ENCODE data around the gene PRKN. TPM values are rescaled to one million over a fixed set of nuclear protein-coding genes. Genes with fewer than 3 reads are reported as not detected.

Gene PRKN
- total and polyA plus RNA-seq, 9 of the 15 experiments (the other 6 are each of a cell fraction or from before 2014, with no cell fraction given) = 0.03 to 0.96 (median 0.15) TPM; not detected in 2

- H3K9me3 ChIP-seq (replicated peaks; ENCODE audit: control insufficient read depth, insufficient read depth, low read depth, low read length) = peaks cover 2% of the 10 kb centered on the region; the same call in 1 of the 2 replicates
- BruUV-seq (replicated peaks) = no TSS peak
- H3K9ac ChIP-seq (ENCODE audit: insufficient read depth in 1 of 2, low read depth in 2 of 2, low read length in 2 of 2) = no peak overlapping the region
- H3K4me2 ChIP-seq (ENCODE audit: insufficient read depth, low read length) = no peak overlapping the region
- no peak overlapping the region for H2AFZ ChIP-seq (ENCODE audit: low read depth, low read length)
- H3K4me1 ChIP-seq (replicated peaks in 1 of 2; ENCODE audit: control insufficient read depth in 2 of 2, insufficient read depth in 2 of 2, low read length in 2 of 2) = no peaks in the 10 kb centered on the region
- no peaks in the 10 kb centered on the region for H3K36me3 ChIP-seq (ENCODE audit: control insufficient read depth, insufficient read depth, low read length)
- no peak for DNase-seq (ENCODE audit: extremely low read depth in 1 of 4, low spot score in 3 of 4)
- H4K20me1 ChIP-seq (replicated peaks; ENCODE audit: control insufficient read depth, insufficient read depth, low read length) = no peaks in the 10 kb centered on the region
- H3K27ac ChIP-seq (ENCODE audit: extremely low read depth, low read depth, low read length) = no peak overlapping the region
- FAIRE-seq = no peak
- H3K9me1 ChIP-seq (ENCODE audit: control insufficient read depth, insufficient read depth, low read length) = no peaks in the 10 kb centered on the region
- H3K79me2 ChIP-seq (ENCODE audit: control insufficient read depth, insufficient read depth, low read length) = no peaks in the 10 kb centered on the region
- 0% methylated on average over 5 of the region's 5 CpGs for WGBS (ENCODE audit: insufficient coverage, low coverage, missing lambda C conversion rate)
- ChIA-PET CTCF (ENCODE audit: low intra/inter-chr PET ratio) (no interaction called here), POLR2A (no interaction called here)
- no peaks in the 10 kb centered on the region for H3K27me3 ChIP-seq (ENCODE audit: control insufficient read depth in 2 of 2, insufficient read depth in 2 of 2, low read length in 2 of 2)
- no peak for ATAC-seq
- in situ Hi-C loops (cut with MboI) = no loop called here
- no peak overlapping the region for H3K4me3 ChIP-seq
- intact Hi-C loops (cut with micrococcal nuclease) = no loop called here
- no peak for TF ChIP-seq NUFIP1 (IDR thresholded peaks at IDR 0.05; ENCODE audit: partially characterized antibody)
- TF ChIP-seq HDAC2 (IDR thresholded peaks at IDR 0.05) = no peak
- no peak for TF ChIP-seq ZNF407 (IDR thresholded peaks at IDR 0.05; ENCODE audit: low read depth)
- TF ChIP-seq PHF8 (IDR thresholded peaks at IDR 0.05; ENCODE audit: borderline replicate concordance, low read length) = no peak
- TF ChIP-seq ZNF79 (CRISPR knock-in tag; IDR thresholded peaks at IDR 0.05; ENCODE audit: low read depth) = no peak
- TF ChIP-seq IRF9 (tag; IDR thresholded peaks at IDR 0.05) = no peak
- TF ChIP-seq ZNF644 (tag; IDR thresholded peaks at IDR 0.05; ENCODE audit: low read depth) = no peak
These were observed 601.9 kb downstream of the PRKN start for GRCh38 chr6:162125659-162126058.
